HepG2 (cell line): ENCODE measurements around the gene FYTTD1. TPM values are rescaled to one million over a fixed set of nuclear protein-coding genes. Genes with fewer than 3 reads are reported as not detected.
A peak's percentile ranks its signal among the peaks of the same experiment; 100 is the strongest.

Experiments
- ADNP ChIP-seq: sonication (generic); formaldehyde crosslinking; IDR thresholded peaks from 2 replicates; pipeline ENCODE4 v1.4.0; 2020; ENCODE audit warnings: missing genetic modification reagents
- ERF ChIP-seq: IDR thresholded peaks from 2 replicates; pipeline ENCODE4 v1.6.1; 2018; ENCODE audit warnings: missing biosample characterization, missing genetic modification reagents
- FIP1L1 ChIP-seq: fragments of 200-400 bp; formaldehyde crosslinking; IDR thresholded peaks from 2 replicates; pipeline ENCODE4 v1.6.1; 2018; ENCODE audit warnings: low read depth, mild to moderate bottlenecking, low read length, moderate library complexity, borderline replicate concordance; ENCODE audit not compliant: insufficient read depth
- GATAD1 ChIP-seq: IDR thresholded peaks from 2 replicates; pipeline ENCODE4 v1.6.1; 2016; ENCODE audit warnings: missing genetic modification reagents, missing compliant biosample characterization
- HNRNPLL ChIP-seq: fragments of 200-400 bp; formaldehyde crosslinking; IDR thresholded peaks from 2 replicates; pipeline ENCODE4 v1.6.1; 2017; ENCODE audit warnings: mild to moderate bottlenecking, low read depth, low read length; ENCODE audit not compliant: poor library complexity, severe bottlenecking
- MNT ChIP-seq: fragments of 450-650 bp; IDR thresholded peaks from 2 replicates; pipeline ENCODE4 v1.6.1; 2016
- NFIC ChIP-seq: IDR thresholded peaks from 2 replicates; pipeline ENCODE4 v1.6.1; 2012; ENCODE audit warnings: mild to moderate bottlenecking, low read length, inconsistent platforms
- PRMT3 ChIP-seq: sonication (generic); formaldehyde crosslinking; IDR thresholded peaks from 2 replicates; pipeline ENCODE4 v1.8.1; 2022; ENCODE audit warnings: low read depth, mild to moderate bottlenecking, moderate library complexity, missing genetic modification reagents, borderline replicate concordance
- RFXANK ChIP-seq: IDR thresholded peaks from 2 replicates; pipeline ENCODE4 v1.6.1; 2016
- ZBTB40 ChIP-seq, 2 experiments: fragments of 450-650 bp in 1 of 2; sonication (generic) in 1 of 2; formaldehyde crosslinking in 1 of 2; IDR thresholded peaks; 2 replicates each; pipeline versions ENCODE4 v1.6.1 to v1.8.0; 2016 to 2022; ENCODE audit warnings: antibody characterized with exemption in 1 of 2, mild to moderate bottlenecking in 1 of 2, missing genetic modification reagents in 1 of 2
- ZIK1 ChIP-seq: sonication (generic); formaldehyde crosslinking; IDR thresholded peaks from 2 replicates; pipeline ENCODE4 v1.5.0; 2020; ENCODE audit warnings: mild to moderate bottlenecking, low read depth, missing genetic modification reagents, borderline replicate concordance
- ZNF24 ChIP-seq: fragments of 450-650 bp; IDR thresholded peaks from 2 replicates; pipeline ENCODE4 v1.6.1; 2017; ENCODE audit warnings: antibody characterized with exemption, mild to moderate bottlenecking
- ZNF275 ChIP-seq: sonication (generic); formaldehyde crosslinking; IDR thresholded peaks from 2 replicates; pipeline ENCODE4 v1.8.0; 2022; ENCODE audit warnings: missing genetic modification reagents, mild to moderate bottlenecking, inconsistent platforms, borderline replicate concordance
- ZNF670 ChIP-seq: sonication (generic); formaldehyde crosslinking; IDR thresholded peaks from 2 replicates; pipeline ENCODE4 v1.8.0; 2022; ENCODE audit warnings: mild to moderate bottlenecking, missing genetic modification reagents, borderline replicate concordance
- polyA plus RNA-seq, 8 experiments: library from polyadenylated mRNA; depleted of rRNA in 3 of 8; stranded (reverse) in 7 of 8; unstranded in 1 of 8; fragments of >200 nt; fragmentation: Illumina TruSeq in 4 of 8; extraction: Trizol in 4 of 8; gene quantifications; 2 replicates each; pipeline versions ENCODE4 v1.2.1 to v1.2.3, GENCODE V29; 2011 to 2016; ENCODE audit warnings: low read depth in 4 of 8, missing spikeins in 1 of 8, mixed read lengths in 1 of 8; ENCODE audit not compliant: insufficient read depth in 1 of 8
- total RNA-seq, 5 experiments: library from RNA; depleted of rRNA; stranded (reverse); fragments of >200 nt; fragmentation: Illumina TruSeq; extraction: Trizol; gene quantifications; 2 replicates each; pipeline ENCODE4 v1.2.3, GENCODE V29; 2016; ENCODE audit warnings: low read depth in 1 of 5

Gene FYTTD1
- total and polyA plus RNA-seq, 2 of the 13 experiments (the other 11 are each of a cell fraction or from before 2014, with no cell fraction given): 6.5 to 28.8 TPM

- no peak for TF ChIP-seq ZBTB40 (IDR thresholded peaks at IDR 0.05)
- peak; percentile 60 for TF ChIP-seq ZBTB40 (CRISPR knock-in tag; IDR thresholded peaks at IDR 0.05)
- TF ChIP-seq ADNP (CRISPR knock-in tag): no peak
- TF ChIP-seq MNT: no peak
- TF ChIP-seq ZNF670 (CRISPR knock-in tag): no peak
- peak; percentile 55 for TF ChIP-seq GATAD1
- no peak for TF ChIP-seq ZNF24
- TF ChIP-seq ZNF275 (CRISPR knock-in tag): peak; percentile 51; the same call in 1 of the 2 replicates
- TF ChIP-seq FIP1L1: no peak
- peak; percentile 67 for TF ChIP-seq HNRNPLL
- no peak for TF ChIP-seq ERF (CRISPR knock-in tag)
- peak; percentile 87 for TF ChIP-seq PRMT3 (CRISPR knock-in tag)
- TF ChIP-seq NFIC: no peak
- TF ChIP-seq ZIK1: peak; percentile 92; the same call in 1 of the 2 replicates
- TF ChIP-seq RFXANK (CRISPR knock-in tag): no peak
These were observed at the start of gene FYTTD1 (continued) for GRCh38 chr3:197749601-197750395.
